Thoracic aorta (tissue), 2 donors: ENCODE measurements around the gene KCTD8. TPM values are rescaled to one million over a fixed set of nuclear protein-coding genes. Genes with fewer than 3 reads are reported as not detected.

Experiments
- ATAC-seq: fragments of 150-250 bp; one replicate; pipeline ENCODE4 v1.8.0; 2017; ENCODE audit warnings: low read depth; ENCODE audit not compliant: insufficient number of reproducible peaks, low FRiP score
- DNase-seq: peaks from one replicate; pipeline ENCODE4 v3.0.0-alpha.2; 2020; ENCODE audit warnings: low spot score
- H3K27ac ChIP-seq, 2 donors: fragments of 200-600 bp; sonication (generic); 1 replicate in 1 of 2; 2 replicates in 1 of 2; pipeline ENCODE4 v1.5.1; 2016; ENCODE audit warnings: mild to moderate bottlenecking in 2 of 2, moderate library complexity in 2 of 2
- H3K27me3 ChIP-seq: fragments of 200-600 bp; sonication (generic); replicated peaks from 2 replicates; pipeline ENCODE4 v1.6.0; 2016; ENCODE audit warnings: mild to moderate bottlenecking; ENCODE audit not compliant: insufficient read depth
- H3K36me3 ChIP-seq: fragments of 200-600 bp; sonication (generic); one replicate; pipeline ENCODE4 v1.5.1; 2016
- H3K4me1 ChIP-seq, 2 donors: fragments of 200-600 bp; sonication (generic); 1 replicate in 1 of 2; 2 replicates in 1 of 2; pipeline versions ENCODE4 v1.5.1 to v1.6.0; 2016; ENCODE audit warnings: low read depth in 2 of 2, mild to moderate bottlenecking in 1 of 2; ENCODE audit not compliant: control insufficient read depth in 1 of 2
- H3K4me3 ChIP-seq: fragments of 200-600 bp; sonication (generic); 2 replicates; pipeline ENCODE4 v1.5.1; 2016; ENCODE audit warnings: mild to moderate bottlenecking
- H3K9me3 ChIP-seq: fragments of 200-600 bp; sonication (generic); 2 replicates; pipeline ENCODE4 v1.5.1; 2016
- total RNA-seq, 2 donors: library from RNA; depleted of rRNA; stranded (reverse); fragments of >200 nt; gene quantifications; one replicate each; pipeline versions ENCODE4 v1.1.0 to v1.2.3, GENCODE V29; 2016
- TF ChIP-seq, protein P1 (sequence below): fragments of 200-600 bp; sonication (generic); IDR thresholded peaks from one replicate; pipeline ENCODE4 v1.5.1; 2019; ENCODE audit warnings: antibody characterized with exemption

The KCTD8 gene
- total RNA-seq, 2 donors from 2014 or later = 1.8 to 4.2 TPM

DNA sequence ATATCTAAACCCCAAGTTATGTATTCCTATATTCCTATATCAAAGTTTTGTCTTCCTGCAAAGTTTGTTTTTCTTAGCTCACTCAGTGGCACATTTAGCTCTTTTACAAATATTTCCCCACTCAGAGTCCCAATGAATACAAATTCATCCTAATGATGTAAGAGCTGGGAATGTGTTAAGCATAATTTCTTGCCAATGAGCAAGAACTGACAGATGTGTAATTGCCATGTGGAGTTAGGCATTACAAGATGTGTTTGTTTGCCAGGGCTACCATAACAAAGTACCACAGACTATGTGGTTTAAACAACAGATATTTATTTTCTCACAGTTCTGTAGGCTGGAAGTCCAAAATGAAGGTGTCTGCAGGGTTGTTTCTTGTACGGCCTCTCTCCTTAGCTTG is 302.1 kb downstream of the KCTD8 start:
- H3K27ac ChIP-seq = no peak overlapping the region
- TF ChIP-seq, protein P1, sequence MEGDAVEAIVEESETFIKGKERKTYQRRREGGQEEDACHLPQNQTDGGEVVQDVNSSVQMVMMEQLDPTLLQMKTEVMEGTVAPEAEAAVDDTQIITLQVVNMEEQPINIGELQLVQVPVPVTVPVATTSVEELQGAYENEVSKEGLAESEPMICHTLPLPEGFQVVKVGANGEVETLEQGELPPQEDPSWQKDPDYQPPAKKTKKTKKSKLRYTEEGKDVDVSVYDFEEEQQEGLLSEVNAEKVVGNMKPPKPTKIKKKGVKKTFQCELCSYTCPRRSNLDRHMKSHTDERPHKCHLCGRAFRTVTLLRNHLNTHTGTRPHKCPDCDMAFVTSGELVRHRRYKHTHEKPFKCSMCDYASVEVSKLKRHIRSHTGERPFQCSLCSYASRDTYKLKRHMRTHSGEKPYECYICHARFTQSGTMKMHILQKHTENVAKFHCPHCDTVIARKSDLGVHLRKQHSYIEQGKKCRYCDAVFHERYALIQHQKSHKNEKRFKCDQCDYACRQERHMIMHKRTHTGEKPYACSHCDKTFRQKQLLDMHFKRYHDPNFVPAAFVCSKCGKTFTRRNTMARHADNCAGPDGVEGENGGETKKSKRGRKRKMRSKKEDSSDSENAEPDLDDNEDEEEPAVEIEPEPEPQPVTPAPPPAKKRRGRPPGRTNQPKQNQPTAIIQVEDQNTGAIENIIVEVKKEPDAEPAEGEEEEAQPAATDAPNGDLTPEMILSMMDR = no peak
- no peaks in the 10 kb centered on the region for H3K9me3 ChIP-seq
- H3K27me3 ChIP-seq = no peaks in the 10 kb centered on the region
- H3K4me1 ChIP-seq = no peaks in the 10 kb centered on the region
- DNase-seq = no peak
- no peak overlapping the region for H3K4me3 ChIP-seq
- no peak for ATAC-seq
- H3K36me3 ChIP-seq = no peaks in the 10 kb centered on the region

DNA sequence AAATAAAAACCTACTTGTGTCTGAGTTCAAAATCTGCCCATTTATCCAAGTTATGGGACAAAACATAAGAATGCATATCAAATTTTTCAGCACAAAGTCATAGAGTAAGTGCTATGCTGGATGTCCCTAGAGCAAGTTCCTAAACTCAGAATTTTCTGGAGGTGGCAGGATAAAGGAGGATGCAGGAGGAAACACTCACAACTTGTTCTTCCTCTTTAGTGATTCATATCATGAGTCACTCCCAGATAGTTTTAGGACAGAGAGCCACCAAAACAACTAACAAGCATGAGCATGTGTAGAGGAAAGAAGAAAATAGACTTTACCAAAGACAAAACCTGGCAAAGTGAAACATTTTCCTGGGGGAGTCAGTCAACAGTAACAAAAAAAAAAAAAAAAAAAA is 302.7 kb downstream of the KCTD8 start:
- Histone ChIP-seq H3K27ac (no peak overlapping the region), H3K36me3 (no peaks in the 10 kb centered on the region), H3K27me3 (no peaks in the 10 kb centered on the region), H3K4me3 (no peak overlapping the region), H3K4me1 (no peaks in the 10 kb centered on the region), H3K9me3 (no peaks in the 10 kb centered on the region)
- DNase-seq (no peak), ATAC-seq (no peak)
- TF ChIP-seq, protein P1 = no peak

DNA sequence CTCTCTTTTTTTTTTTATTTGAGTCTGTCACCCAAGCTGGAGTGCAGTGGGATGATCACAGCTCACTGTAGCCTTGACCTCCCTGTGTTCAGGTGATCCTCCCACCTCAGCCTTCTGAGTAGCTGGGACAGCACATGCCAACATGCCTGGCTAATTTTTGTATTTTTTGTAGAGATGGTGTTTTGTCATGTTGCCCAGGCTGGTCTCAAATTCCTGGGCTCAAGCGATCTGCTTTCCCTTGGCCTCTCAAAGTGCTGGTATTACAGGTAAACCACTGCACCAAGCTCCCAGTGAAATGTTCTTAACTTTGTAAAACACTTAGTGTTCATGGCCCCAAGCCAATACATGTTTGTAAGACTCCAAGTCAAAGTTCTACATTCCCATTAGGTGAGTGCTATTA is 316.1 kb downstream of the KCTD8 start:
- H3K4me3 ChIP-seq = no peak overlapping the region
- DNase-seq (no peak), ATAC-seq (no peak)
- H3K4me1 ChIP-seq = no peaks in the 10 kb centered on the region
- no peaks in the 10 kb centered on the region for H3K27me3 ChIP-seq
- no peaks in the 10 kb centered on the region for H3K9me3 ChIP-seq
- TF ChIP-seq, protein P1 = no peak
- no peaks in the 10 kb centered on the region for H3K36me3 ChIP-seq
- H3K27ac ChIP-seq = no peak overlapping the region

Other genes with a start within 250 kb of the KCTD8 start
- not detected for gene YIPF7, start 202.8 kb upstream of the KCTD8 start, total RNA-seq
- gene GUF1, start 229.6 kb upstream of the KCTD8 start, total RNA-seq = 10 to 100 TPM in 1 of 2 donors, 1 to 10 TPM in 1; 8.5 to 13.3 TPM